C4-2B (cell line): ENCODE results near the gene H1-8.

ENCODE experiments used
- CTCF ChIP-seq: fragments of 450-650 bp; conservative IDR thresholded peaks from 2 replicates; pipeline ENCODE4 v1.5.1; 2017; ENCODE audit warnings: mild to moderate bottlenecking
- ZFX ChIP-seq: fragments of 450-650 bp; IDR thresholded peaks from 2 replicates; pipeline ENCODE4 v1.6.1; 2017

GRCh38 chr3:129585949-129586657 lies 43.1 kb downstream of the H1-8 start:
- TF ChIP-seq CTCF (no peak), ZFX (no peak)
